HT-29 (cell line): ENCODE results near the gene SMIM8. TPM values are rescaled to one million over a fixed set of nuclear protein-coding genes. Genes with fewer than 3 reads are reported as not detected.

ENCODE experiments used
- DNase-seq: peaks from one replicate; pipeline ENCODE4 v3.0.0-alpha.2; 2015; ENCODE audit warnings: low spot score
- total RNA-seq: library from RNA; depleted of rRNA; stranded (reverse); fragments of >200 nt; shearing (Covaris generic); gene quantifications from 2 replicates; pipeline ENCODE4 v1.2.3, GENCODE V29; 2014

The SMIM8 gene
- total RNA-seq, 1 experiment from 2014 or later, result 1.2 TPM

GRCh38 chr6:87334683-87335082 is 12.3 kb downstream of the SMIM8 start:
- no peak for DNase-seq

GRCh38 chr6:87336367-87336766 is 14.0 kb downstream of the SMIM8 start:
- no peak for DNase-seq

- DNase-seq, result no peak
Observed at GRCh38 chr6:87340230-87340629, 17.8 kb downstream of the SMIM8 start.

- no peak for DNase-seq
Observed at GRCh38 chr6:87341158-87341557, 18.8 kb downstream of the SMIM8 start.

GRCh38 chr6:87341899-87342298 is 19.5 kb downstream of the SMIM8 start:
- DNase-seq, result no peak

- no peak for DNase-seq
Observed at GRCh38 chr6:87342829-87343228, 20.4 kb downstream of the SMIM8 start.

GRCh38 chr6:87344731-87345130 is 22.3 kb downstream of the SMIM8 start, which contains the start of gene C6orf163:
Gene C6orf163, plus strand, starts transcription at chr6:87344813. Its CDS starts 287 bp downstream, at chr6:87345100.
- no peak for DNase-seq

- no peak for DNase-seq
Observed at GRCh38 chr6:87346700-87347099, 24.3 kb downstream of the SMIM8 start.

GRCh38 chr6:87349896-87350295 is 27.5 kb downstream of the SMIM8 start:
- no peak for DNase-seq

GRCh38 chr6:87350516-87350915 is 28.1 kb downstream of the SMIM8 start:
- DNase-seq, result no peak

GRCh38 chr6:87351583-87351982 is 29.2 kb downstream of the SMIM8 start:
- no peak for DNase-seq

GRCh38 chr6:87356181-87356580 is 33.8 kb downstream of the SMIM8 start:
- no peak for DNase-seq

GRCh38 chr6:87357479-87358196 is 35.2 kb downstream of the SMIM8 start:
- DNase-seq, result no peak

GRCh38 chr6:87364602-87365252 is 42.3 kb downstream of the SMIM8 start:
- DNase-seq, result no peak

GRCh38 chr6:87366072-87366827 is 43.9 kb downstream of the SMIM8 start:
- DNase-seq, result no peak

- DNase-seq, result no peak
Observed at GRCh38 chr6:87366899-87367298, 44.5 kb downstream of the SMIM8 start.

GRCh38 chr6:87373377-87373776 is 51.0 kb downstream of the SMIM8 start:
- no peak for DNase-seq

- DNase-seq, result no peak
Observed at GRCh38 chr6:87375315-87375714, 52.9 kb downstream of the SMIM8 start.

- DNase-seq, result no peak
Observed at GRCh38 chr6:87376643-87377042, 54.3 kb downstream of the SMIM8 start.

- no peak for DNase-seq
Observed at GRCh38 chr6:87378947-87379346, 56.6 kb downstream of the SMIM8 start.

- no peak for DNase-seq
Observed at GRCh38 chr6:87382861-87383260, 60.5 kb downstream of the SMIM8 start.

GRCh38 chr6:87384038-87384437 is 61.6 kb downstream of the SMIM8 start:
- DNase-seq, result no peak

- no peak for DNase-seq
Observed at GRCh38 chr6:87384449-87384848, 62.1 kb downstream of the SMIM8 start.
